OCI-LY7 (cell line): ENCODE data around the gene LYPD5.

Source experiments
- EZH2phosphoT487 ChIP-seq: fragments of 200-600 bp; sonication (generic); IDR thresholded peaks from 2 replicates; pipeline ENCODE4 v1.6.1; 2018; ENCODE audit warnings: low read depth, borderline replicate concordance, mild to moderate bottlenecking, mixed run types, antibody characterized with exemption, low read length, moderate library complexity, mixed read lengths
- TF ChIP-seq, protein P1 (sequence below): fragments of 200-600 bp; sonication (generic); conservative IDR thresholded peaks from 2 replicates; pipeline ENCODE4 v1.5.1; 2014; ENCODE audit warnings: mild to moderate bottlenecking, antibody characterized with exemption, low read length, moderate library complexity, mixed read lengths

DNA sequence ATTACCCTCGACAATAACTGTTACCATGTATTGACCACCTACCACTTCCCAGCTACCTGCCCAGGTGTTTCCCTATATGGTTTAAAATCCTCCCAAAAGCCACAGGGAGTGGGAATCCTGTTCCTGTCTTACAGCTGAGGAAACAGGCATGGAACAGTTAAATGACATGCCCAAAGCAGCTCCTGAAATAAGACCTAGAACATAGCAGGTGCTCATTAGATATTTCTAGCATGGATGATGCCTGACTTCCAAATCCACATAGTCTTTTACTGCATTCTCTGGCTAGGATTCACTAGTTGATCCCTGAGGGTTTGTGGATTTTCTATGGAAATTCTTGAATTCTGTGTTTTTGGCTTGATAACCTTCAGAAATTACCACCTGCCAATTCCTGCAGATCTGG, 34.4 kb downstream of the LYPD5 start:
- TF ChIP-seq, protein P1, sequence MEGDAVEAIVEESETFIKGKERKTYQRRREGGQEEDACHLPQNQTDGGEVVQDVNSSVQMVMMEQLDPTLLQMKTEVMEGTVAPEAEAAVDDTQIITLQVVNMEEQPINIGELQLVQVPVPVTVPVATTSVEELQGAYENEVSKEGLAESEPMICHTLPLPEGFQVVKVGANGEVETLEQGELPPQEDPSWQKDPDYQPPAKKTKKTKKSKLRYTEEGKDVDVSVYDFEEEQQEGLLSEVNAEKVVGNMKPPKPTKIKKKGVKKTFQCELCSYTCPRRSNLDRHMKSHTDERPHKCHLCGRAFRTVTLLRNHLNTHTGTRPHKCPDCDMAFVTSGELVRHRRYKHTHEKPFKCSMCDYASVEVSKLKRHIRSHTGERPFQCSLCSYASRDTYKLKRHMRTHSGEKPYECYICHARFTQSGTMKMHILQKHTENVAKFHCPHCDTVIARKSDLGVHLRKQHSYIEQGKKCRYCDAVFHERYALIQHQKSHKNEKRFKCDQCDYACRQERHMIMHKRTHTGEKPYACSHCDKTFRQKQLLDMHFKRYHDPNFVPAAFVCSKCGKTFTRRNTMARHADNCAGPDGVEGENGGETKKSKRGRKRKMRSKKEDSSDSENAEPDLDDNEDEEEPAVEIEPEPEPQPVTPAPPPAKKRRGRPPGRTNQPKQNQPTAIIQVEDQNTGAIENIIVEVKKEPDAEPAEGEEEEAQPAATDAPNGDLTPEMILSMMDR = no peak
- TF ChIP-seq EZH2phosphoT487 = no peak
